Breast epithelium (tissue), 4 donors: Measurements from ENCODE around the gene PCNX2. TPM values are rescaled to one million over a fixed set of nuclear protein-coding genes. Genes with fewer than 3 reads are reported as not detected.

Experiments
- DNase-seq, 2 donors: peaks; one replicate each; pipeline ENCODE4 v3.0.0-alpha.2; 2019; ENCODE audit warnings: low spot score in 2 of 2
- H3K27ac ChIP-seq, 2 donors: fragments of 200-600 bp; sonication (generic) in 1 of 2; one replicate each; pipeline ENCODE4 v1.5.1; 2016 to 2019; ENCODE audit warnings: mild to moderate bottlenecking in 1 of 2
- H3K27me3 ChIP-seq, 2 donors: fragments of 200-600 bp; sonication (generic) in 1 of 2; one replicate each; pipeline versions ENCODE4 v1.5.1 to v1.6.0; 2017 to 2019; ENCODE audit warnings: control low read depth in 1 of 2, mild to moderate bottlenecking in 1 of 2
- H3K36me3 ChIP-seq: fragments of 200-600 bp; one replicate; pipeline ENCODE4 v1.5.1; 2019
- H3K4me1 ChIP-seq, 2 donors: fragments of 200-600 bp; sonication (generic); one replicate each; pipeline ENCODE4 v1.5.1; 2016 to 2019; ENCODE audit warnings: control low read depth in 1 of 2
- H3K4me3 ChIP-seq, 3 donors: fragments of 200-600 bp; sonication (generic); 1 replicate in 2 of 3; 2 replicates in 1 of 3; pipeline ENCODE4 v1.5.1; 2016 to 2019; ENCODE audit warnings: mild to moderate bottlenecking in 3 of 3, moderate library complexity in 2 of 3
- H3K9me3 ChIP-seq, 2 donors: fragments of 200-600 bp; sonication (generic) in 1 of 2; one replicate each; pipeline ENCODE4 v1.5.1; 2016 to 2019; ENCODE audit warnings: control low read depth in 1 of 2
- CTCF ChIP-seq, 3 donors: fragments of 450-650 bp; IDR thresholded peaks; one replicate each; pipeline ENCODE4 v1.5.1; 2016 to 2017; ENCODE audit warnings: antibody characterized with exemption in 3 of 3, mild to moderate bottlenecking in 3 of 3, moderate library complexity in 3 of 3
- POLR2A ChIP-seq: fragments of 450-650 bp; IDR thresholded peaks from one replicate; pipeline ENCODE4 v1.6.1; 2016; ENCODE audit warnings: antibody characterized with exemption, mild to moderate bottlenecking, moderate library complexity
- POLR2AphosphoS5 ChIP-seq, 3 donors: sonication (generic); formaldehyde crosslinking; IDR thresholded peaks; one replicate each; pipeline ENCODE4 v1.6.1; 2017; ENCODE audit warnings: antibody characterized with exemption in 3 of 3
- intact Hi-C: fragments of 100-400 bp; cut with DNase I; formaldehyde crosslinking; loops from one replicate; pipeline ENCODE4 v1.15.1; 2023; ENCODE audit warnings: low total_unique reads
- total RNA-seq, 3 donors: library from RNA; depleted of rRNA; stranded (reverse); fragments of >200 nt; gene quantifications; one replicate each; pipeline ENCODE4 v1.1.0, GENCODE V29; 2016

The PCNX2 gene
- total RNA-seq, 3 donors from 2014 or later: 18.7 to 32.6 (median 26.2) TPM

GRCh38 chr1:233157245-233157644 is 138.3 kb downstream of the PCNX2 start:
- Histone ChIP-seq H3K27ac (no peak overlapping the region), H3K4me1 (no peaks in the 10 kb centered on the region), H3K36me3 (no peaks in the 10 kb centered on the region), H3K27me3 (no peaks in the 10 kb centered on the region), H3K9me3 (no peaks in the 10 kb centered on the region), H3K4me3 (no peak overlapping the region)
- DNase-seq: no peak
- TF ChIP-seq POLR2A (no peak), POLR2AphosphoS5 (IDR thresholded peaks at IDR 0.05) (no peak), CTCF (IDR thresholded peaks at IDR 0.05) (no peak)
- intact Hi-C loops: no loop called here

- intact Hi-C loops: no loop called here
- TF ChIP-seq POLR2AphosphoS5 (IDR thresholded peaks at IDR 0.05) (no peak), CTCF (IDR thresholded peaks at IDR 0.05) (no peak), POLR2A (no peak)
- Histone ChIP-seq H3K9me3 (no peaks in the 10 kb centered on the region), H3K27me3 (no peaks in the 10 kb centered on the region), H3K4me1 (no peaks in the 10 kb centered on the region), H3K27ac (no peak overlapping the region), H3K4me3 (no peak overlapping the region), H3K36me3 (no peaks in the 10 kb centered on the region)
- no peak for DNase-seq
These were observed 143.7 kb downstream of the PCNX2 start for GRCh38 chr1:233151861-233152260.

GRCh38 chr1:233144434-233144833 is 151.1 kb downstream of the PCNX2 start:
- DNase-seq: no peak
- no peak overlapping the region for H3K4me3 ChIP-seq
- H3K9me3 ChIP-seq: no peaks in the 10 kb centered on the region
- H3K27me3 ChIP-seq: no peaks in the 10 kb centered on the region
- no peak for TF ChIP-seq POLR2A
- no peak for TF ChIP-seq CTCF (IDR thresholded peaks at IDR 0.05)
- TF ChIP-seq POLR2AphosphoS5 (IDR thresholded peaks at IDR 0.05): no peak
- intact Hi-C loops: no loop called here
- H3K4me1 ChIP-seq: no peaks in the 10 kb centered on the region
- no peak overlapping the region for H3K27ac ChIP-seq
- H3K36me3 ChIP-seq: no peaks in the 10 kb centered on the region

GRCh38 chr1:233143241-233143640 is 152.3 kb downstream of the PCNX2 start:
- H3K27ac ChIP-seq: no peak overlapping the region
- no peaks in the 10 kb centered on the region for H3K9me3 ChIP-seq
- no peaks in the 10 kb centered on the region for H3K36me3 ChIP-seq
- no peaks in the 10 kb centered on the region for H3K27me3 ChIP-seq
- TF ChIP-seq POLR2A (no peak), CTCF (IDR thresholded peaks at IDR 0.05) (no peak), POLR2AphosphoS5 (IDR thresholded peaks at IDR 0.05) (no peak)
- intact Hi-C loops: no loop called here
- H3K4me3 ChIP-seq: no peak overlapping the region
- DNase-seq: no peak
- no peaks in the 10 kb centered on the region for H3K4me1 ChIP-seq

- TF ChIP-seq POLR2A (no peak), POLR2AphosphoS5 (IDR thresholded peaks at IDR 0.05) (no peak), CTCF (IDR thresholded peaks at IDR 0.05) (no peak)
- Histone ChIP-seq H3K36me3 (no peaks in the 10 kb centered on the region), H3K4me3 (no peak overlapping the region), H3K27ac (peak overlapping the region in 1 of 2 donors; percentile 40), H3K9me3 (no peaks in the 10 kb centered on the region), H3K4me1 (no peaks in the 10 kb centered on the region), H3K27me3 (no peaks in the 10 kb centered on the region)
- intact Hi-C loops: no loop called here
- no peak for DNase-seq
These were observed 154.6 kb downstream of the PCNX2 start for GRCh38 chr1:233140974-233141373.
